GM06990 (cell line): ENCODE results near the gene NTM.

Source experiments
- DNase-seq: peaks from one replicate; pipeline ENCODE4 v3.0.0-alpha.2; 2011; ENCODE audit not compliant: insufficient read length; ENCODE audit errors: extremely low read depth
- H3K27me3 ChIP-seq: replicated peaks from 2 replicates; pipeline ENCODE4 v1.6.0; 2011; ENCODE audit warnings: low read length; ENCODE audit not compliant: control insufficient read depth, insufficient read depth
- H3K36me3 ChIP-seq: 2 replicates; pipeline ENCODE4 v1.5.1; 2011; ENCODE audit warnings: low read length; ENCODE audit not compliant: control insufficient read depth, insufficient read depth
- H3K4me3 ChIP-seq: replicated peaks from 2 replicates; pipeline ENCODE4 v1.5.1; 2011; ENCODE audit warnings: low read depth, mild to moderate bottlenecking, control low read depth, low read length
- TF ChIP-seq, protein P1 (sequence below): IDR thresholded peaks from 2 replicates; pipeline ENCODE4 v1.5.1; 2011; ENCODE audit warnings: low read length, control low read depth, mild to moderate bottlenecking, inconsistent platforms; ENCODE audit not compliant: insufficient read depth, poor library complexity, severe bottlenecking

NTM gene

DNA sequence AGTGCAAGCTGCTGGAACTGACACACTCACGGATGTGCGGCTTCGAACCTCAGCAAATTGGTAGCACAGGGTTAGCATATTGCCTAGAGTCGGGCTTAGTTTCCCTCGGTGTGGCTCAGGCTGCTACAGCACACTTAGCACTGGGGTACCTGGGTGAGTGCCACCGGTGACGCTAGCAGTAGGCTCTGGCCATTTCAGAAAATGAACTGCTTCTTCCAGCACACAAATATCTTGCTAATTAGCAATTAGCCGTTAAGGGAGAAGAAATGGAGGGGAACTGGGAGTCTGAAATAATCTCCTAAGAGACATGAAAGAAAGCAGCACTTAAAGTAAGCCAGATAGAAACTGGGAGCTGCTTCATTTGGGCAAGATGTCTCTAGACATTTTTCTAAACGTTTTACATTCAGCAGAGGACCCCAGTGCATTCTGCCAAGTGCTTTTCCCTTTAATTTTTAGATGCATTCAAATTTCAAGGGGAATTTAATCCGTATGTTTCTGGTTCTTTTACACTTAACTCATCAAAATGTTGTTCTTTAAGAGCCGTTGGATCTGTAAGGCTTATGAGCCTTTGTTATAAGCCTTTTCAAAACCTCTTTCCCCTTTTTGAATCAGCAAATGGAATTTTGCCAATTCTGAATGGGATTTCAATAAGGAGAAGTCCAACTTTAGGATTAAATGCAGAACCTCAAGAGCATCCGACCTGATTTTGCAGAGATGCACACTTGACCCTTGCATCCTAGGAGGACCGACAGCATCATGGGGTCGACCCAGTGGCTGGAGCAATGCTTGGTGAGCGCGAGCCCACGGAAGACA lies 708.1 kb downstream of the NTM start:
- TF ChIP-seq, protein P1, sequence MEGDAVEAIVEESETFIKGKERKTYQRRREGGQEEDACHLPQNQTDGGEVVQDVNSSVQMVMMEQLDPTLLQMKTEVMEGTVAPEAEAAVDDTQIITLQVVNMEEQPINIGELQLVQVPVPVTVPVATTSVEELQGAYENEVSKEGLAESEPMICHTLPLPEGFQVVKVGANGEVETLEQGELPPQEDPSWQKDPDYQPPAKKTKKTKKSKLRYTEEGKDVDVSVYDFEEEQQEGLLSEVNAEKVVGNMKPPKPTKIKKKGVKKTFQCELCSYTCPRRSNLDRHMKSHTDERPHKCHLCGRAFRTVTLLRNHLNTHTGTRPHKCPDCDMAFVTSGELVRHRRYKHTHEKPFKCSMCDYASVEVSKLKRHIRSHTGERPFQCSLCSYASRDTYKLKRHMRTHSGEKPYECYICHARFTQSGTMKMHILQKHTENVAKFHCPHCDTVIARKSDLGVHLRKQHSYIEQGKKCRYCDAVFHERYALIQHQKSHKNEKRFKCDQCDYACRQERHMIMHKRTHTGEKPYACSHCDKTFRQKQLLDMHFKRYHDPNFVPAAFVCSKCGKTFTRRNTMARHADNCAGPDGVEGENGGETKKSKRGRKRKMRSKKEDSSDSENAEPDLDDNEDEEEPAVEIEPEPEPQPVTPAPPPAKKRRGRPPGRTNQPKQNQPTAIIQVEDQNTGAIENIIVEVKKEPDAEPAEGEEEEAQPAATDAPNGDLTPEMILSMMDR, result no peak

DNA sequence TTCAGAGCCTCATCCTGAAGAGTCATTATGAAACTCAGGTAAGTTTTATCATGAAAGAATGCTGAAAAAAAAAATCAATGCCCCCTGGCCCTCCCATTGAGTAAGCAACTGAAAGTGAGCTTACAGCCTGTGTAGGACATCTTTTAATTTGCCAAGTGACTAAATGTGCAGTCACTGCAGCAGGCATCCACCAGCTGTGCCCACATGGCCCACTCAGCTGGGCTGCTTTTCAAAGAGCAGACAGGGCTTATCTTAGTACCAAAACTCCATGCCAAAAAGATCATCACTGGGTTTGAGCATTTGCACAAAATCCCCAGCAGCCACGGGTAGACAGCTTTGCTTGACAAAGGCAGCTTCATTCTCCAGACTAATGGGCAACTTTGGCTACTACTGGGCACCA lies 709.7 kb downstream of the NTM start:
- 0 out of 2 replicates have a peak, but pooled peaks cover 1% of the 10 kb centered on the region for H3K27me3 ChIP-seq
- DNase-seq, result no peak
- no peak overlapping the region for H3K4me3 ChIP-seq
- no peaks in the 10 kb centered on the region for H3K36me3 ChIP-seq
- TF ChIP-seq, protein P1, result no peak

More for the DNA sequence above, 708.1 kb downstream of the NTM start:
- no peak overlapping the region for H3K4me3 ChIP-seq
- DNase-seq, result no peak
- no peaks in the 10 kb centered on the region for H3K36me3 ChIP-seq
- 0 out of 2 replicates have a peak, but pooled peaks cover 1% of the 10 kb centered on the region for H3K27me3 ChIP-seq

DNA sequence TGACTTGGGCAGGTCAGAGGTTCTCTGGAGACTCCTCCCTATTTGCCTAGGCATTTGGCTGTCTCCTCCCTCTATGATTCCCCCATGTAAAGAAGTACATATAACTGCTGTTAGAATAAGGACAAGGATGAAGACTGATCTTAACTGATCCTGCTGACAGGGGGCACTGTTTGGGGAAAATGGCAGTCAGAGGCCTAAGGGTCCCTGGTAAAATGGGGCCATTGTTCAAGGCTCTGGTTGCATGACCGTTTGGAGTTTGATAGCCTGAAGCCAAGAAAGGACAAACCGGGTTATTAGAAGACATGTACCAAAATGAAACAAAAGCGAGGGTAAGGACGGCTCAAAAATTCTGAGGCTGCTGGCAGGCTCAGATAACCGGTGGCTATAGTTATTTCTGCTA lies 712.2 kb downstream of the NTM start:
- no peaks in the 10 kb centered on the region for H3K36me3 ChIP-seq
- H3K27me3 ChIP-seq, result 0 out of 2 replicates have a peak, but pooled peaks cover 1% of the 10 kb centered on the region
- no peak for DNase-seq
- no peak overlapping the region for H3K4me3 ChIP-seq
- TF ChIP-seq, protein P1, result no peak

DNA sequence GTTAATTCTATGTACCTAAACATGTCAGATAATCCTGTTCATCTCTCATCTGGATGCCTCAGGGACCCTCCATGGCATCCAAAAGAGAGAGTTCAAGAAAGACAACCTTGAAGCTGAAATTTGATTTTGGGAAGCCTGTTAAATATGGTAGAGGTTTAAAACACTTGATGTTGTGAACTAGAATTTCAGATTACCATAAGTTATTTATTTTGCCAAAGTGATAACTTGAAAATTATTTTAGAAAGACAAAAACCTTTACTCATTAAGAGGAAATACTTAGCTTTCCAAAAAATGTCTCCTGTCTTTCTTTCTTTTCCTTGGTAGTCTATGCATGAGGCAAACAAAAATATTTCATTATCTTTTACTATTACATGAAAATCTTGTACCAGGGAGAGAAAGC lies 714.0 kb downstream of the NTM start:
- DNase-seq, result no peak
- TF ChIP-seq, protein P1, result no peak
- Histone ChIP-seq H3K27me3 (no peaks in the 10 kb centered on the region), H3K36me3 (no peaks in the 10 kb centered on the region), H3K4me3 (no peak overlapping the region)

DNA sequence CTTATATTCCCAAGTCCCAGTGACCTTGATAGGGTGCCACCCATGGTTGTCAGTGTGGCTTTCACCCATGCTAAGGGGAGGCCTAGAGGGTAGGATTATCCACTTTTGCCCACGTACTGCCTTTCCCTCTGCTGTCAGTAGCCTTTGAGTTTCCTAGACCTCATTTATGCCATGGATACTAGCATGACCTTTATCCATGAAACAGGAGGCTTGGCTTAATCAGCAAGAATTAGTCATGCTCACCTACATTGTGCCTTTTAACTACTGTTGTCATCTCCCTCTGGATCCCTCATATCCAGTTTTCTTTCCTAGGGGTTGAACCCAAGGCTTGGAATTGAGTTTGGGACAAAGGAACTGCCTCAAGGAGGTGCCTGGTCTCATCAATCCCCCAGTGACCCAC lies 716.7 kb downstream of the NTM start:
- no peak for DNase-seq
- H3K27me3 ChIP-seq, result no peaks in the 10 kb centered on the region
- H3K36me3 ChIP-seq, result no peaks in the 10 kb centered on the region
- no peak overlapping the region for H3K4me3 ChIP-seq
- TF ChIP-seq, protein P1, result no peak
